ENCODE data around the gene POLE. TPM values are rescaled to one million over a fixed set of nuclear protein-coding genes. Genes with fewer than 3 reads are reported as not detected.
"Not testable (repeated sequence)": the region's sequence is repeated elsewhere in the genome, so short reads cannot be mapped to it uniquely, and the experiment has no call there.

Gene POLE
- total RNA-seq, 1 experiment from 2014 or later = 96.1 TPM

- Histone ChIP-seq H3K9me2 (replicated peaks; ENCODE audit: low read length) (no peaks in the 10 kb centered on the region), H3K36me3 (ENCODE audit: low read depth, low read length) (0 out of 2 replicates have a peak, but pooled peaks cover 11% of the 10 kb centered on the region), H3K79me2 (ENCODE audit: low read length) (no peaks in the 10 kb centered on the region), H3F3A (ENCODE audit: low read length, unreplicated experiment) (peaks cover 3% of the 10 kb centered on the region), H4K20me1 (ENCODE audit: low read length) (no peaks in the 10 kb centered on the region), H3K27me3 (ENCODE audit: low read length) (no peaks in the 10 kb centered on the region), H3K9ac (ENCODE audit: low read length) (no peak overlapping the region), H2AFZ (ENCODE audit: low read length) (no peak overlapping the region), H3K27ac (ENCODE audit: low read length) (no peak overlapping the region), H3K4me2 (ENCODE audit: low read length) (no peak overlapping the region), H3K4me3 (ENCODE audit: low read length) (no peak overlapping the region), H3K9me3 (ENCODE audit: low read length) (no peaks in the 10 kb centered on the region), H3K4me1 (ENCODE audit: insufficient read depth, low read length) (peaks cover 11% of the 10 kb centered on the region)
- ATAC-seq (no peak), DNase-seq (no peak)
- POLR2A ChIA-PET (ENCODE audit: unreplicated experiment) = no interaction called here
- intact Hi-C loops (cut with micrococcal nuclease) = no loop called here
- TF ChIP-seq CTCF (conservative IDR thresholded peaks at IDR 0.05; ENCODE audit: low read depth, low read length) (no peak), EZH2phosphoT487 (IDR thresholded peaks at IDR 0.05; ENCODE audit: borderline replicate concordance, low read length) (no peak), EZH2 (IDR thresholded peaks at IDR 0.05; ENCODE audit: low read length, unreplicated experiment) (no peak)
- CTCF ChIA-PET = no interaction called here
- BruUV-seq (replicated peaks) = no TSS peak
Measured at GRCh38 chr12:132695431-132695830, 8.3 kb upstream of the POLE start.

- ATAC-seq; H3K27ac ChIP-seq (ENCODE audit: low read length); intact Hi-C loops (cut with micrococcal nuclease); H3K9ac ChIP-seq (ENCODE audit: low read length); H3F3A ChIP-seq (ENCODE audit: low read length, unreplicated experiment); H3K4me2 ChIP-seq (ENCODE audit: low read length); H3K9me2 ChIP-seq (replicated peaks; ENCODE audit: low read length); H3K4me1 ChIP-seq (ENCODE audit: insufficient read depth, low read length); H4K20me1 ChIP-seq (ENCODE audit: low read length); H2AFZ ChIP-seq (ENCODE audit: low read length); POLR2A ChIA-PET (ENCODE audit: unreplicated experiment); CTCF ChIA-PET; DNase-seq; H3K79me2 ChIP-seq (ENCODE audit: low read length); H3K27me3 ChIP-seq (ENCODE audit: low read length); H3K9me3 ChIP-seq (ENCODE audit: low read length); H3K4me3 ChIP-seq (ENCODE audit: low read length); BruUV-seq (replicated peaks): not testable (repeated sequence)
- 0 out of 2 replicates have a peak, but pooled peaks cover 11% of the 10 kb centered on the region for H3K36me3 ChIP-seq (ENCODE audit: low read depth, low read length)
Measured at GRCh38 chr12:132694888-132695287, 7.7 kb upstream of the POLE start.

- H3K9me2 ChIP-seq (replicated peaks; ENCODE audit: low read length); H3K9ac ChIP-seq (ENCODE audit: low read length); DNase-seq; H3K4me1 ChIP-seq (ENCODE audit: insufficient read depth, low read length); H2AFZ ChIP-seq (ENCODE audit: low read length); BruUV-seq (replicated peaks); H4K20me1 ChIP-seq (ENCODE audit: low read length); H3K27me3 ChIP-seq (ENCODE audit: low read length); H3K9me3 ChIP-seq (ENCODE audit: low read length); H3K4me2 ChIP-seq (ENCODE audit: low read length); H3K4me3 ChIP-seq (ENCODE audit: low read length); H3F3A ChIP-seq (ENCODE audit: low read length, unreplicated experiment); CTCF ChIA-PET; H3K27ac ChIP-seq (ENCODE audit: low read length); H3K79me2 ChIP-seq (ENCODE audit: low read length); POLR2A ChIA-PET (ENCODE audit: unreplicated experiment); ATAC-seq; intact Hi-C loops (cut with micrococcal nuclease): not testable (repeated sequence)
- H3K36me3 ChIP-seq (ENCODE audit: low read depth, low read length) = 0 out of 2 replicates have a peak, but pooled peaks cover 11% of the 10 kb centered on the region
Measured at GRCh38 chr12:132692030-132692429, 4.9 kb upstream of the POLE start.

- no peaks in the 10 kb centered on the region for H3F3A ChIP-seq (ENCODE audit: low read length, unreplicated experiment)
- H4K20me1 ChIP-seq (ENCODE audit: low read length) = peaks cover 10% of the 10 kb centered on the region; the same call in 1 of the 2 replicates
- ChIA-PET POLR2A (ENCODE audit: unreplicated experiment) (no interaction called here), CTCF (no interaction called here)
- no peak for ATAC-seq
- no peak overlapping the region for H3K9ac ChIP-seq (ENCODE audit: low read length)
- H3K4me3 ChIP-seq (ENCODE audit: low read length) = no peak overlapping the region
- peaks cover 16% of the 10 kb centered on the region for H3K4me1 ChIP-seq (ENCODE audit: insufficient read depth, low read length)
- no peak overlapping the region for H3K4me2 ChIP-seq (ENCODE audit: low read length)
- TF ChIP-seq EZH2 (IDR thresholded peaks at IDR 0.05; ENCODE audit: low read length, unreplicated experiment) = no peak
- no peak for TF ChIP-seq EZH2phosphoT487 (IDR thresholded peaks at IDR 0.05; ENCODE audit: borderline replicate concordance, low read length)
- no peak for TF ChIP-seq CTCF (conservative IDR thresholded peaks at IDR 0.05; ENCODE audit: low read depth, low read length)
- intact Hi-C loops (cut with micrococcal nuclease) = no loop called here
- H3K79me2 ChIP-seq (ENCODE audit: low read length) = peaks cover 18% of the 10 kb centered on the region
- no peaks in the 10 kb centered on the region for H3K27me3 ChIP-seq (ENCODE audit: low read length)
- no peak for DNase-seq
- no TSS peak for BruUV-seq (replicated peaks)
- H3K9me2 ChIP-seq (replicated peaks; ENCODE audit: low read length) = no peaks in the 10 kb centered on the region
- H3K27ac ChIP-seq (ENCODE audit: low read length) = no peak overlapping the region
- H3K9me3 ChIP-seq (ENCODE audit: low read length) = no peaks in the 10 kb centered on the region
- peaks cover 11% of the 10 kb centered on the region; the same call in 1 of the 2 replicates for H3K36me3 ChIP-seq (ENCODE audit: low read depth, low read length)
- no peak overlapping the region for H2AFZ ChIP-seq (ENCODE audit: low read length)
Measured at GRCh38 chr12:132690112-132690511, 3.0 kb upstream of the POLE start.
